GM12872 (cell line): ENCODE results near the gene PLCE1.

Experiments
- CTCF ChIP-seq: IDR thresholded peaks from 3 replicates; pipeline ENCODE4 v1.5.1; 2011; ENCODE audit warnings: low read depth, mild to moderate bottlenecking, low read length, moderate library complexity; ENCODE audit not compliant: insufficient read depth

The PLCE1 gene

GRCh38 chr10:93958834-93959233 lies 34.9 kb upstream of the PLCE1 start:
- no peak for TF ChIP-seq CTCF

DNA sequence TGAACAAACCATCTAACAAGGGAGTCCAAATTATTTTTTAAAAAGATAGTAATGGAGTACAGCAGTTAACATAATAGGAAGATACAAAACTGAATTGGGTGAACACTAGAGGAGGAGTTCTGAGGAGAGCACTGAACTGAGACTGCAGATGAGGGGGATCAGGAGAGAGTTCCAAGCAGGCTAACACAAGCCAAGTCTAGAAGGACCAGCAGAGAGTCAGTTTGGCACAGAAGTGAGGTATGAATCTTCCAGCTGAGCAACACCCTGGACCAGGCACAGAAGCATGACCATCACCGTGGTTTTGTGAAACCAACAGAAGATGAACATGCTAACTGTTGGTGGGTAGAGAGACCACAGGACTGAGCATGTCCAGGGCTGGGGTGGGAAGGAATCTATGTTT lies 30.8 kb upstream of the PLCE1 start:
- no peak for TF ChIP-seq CTCF

DNA sequence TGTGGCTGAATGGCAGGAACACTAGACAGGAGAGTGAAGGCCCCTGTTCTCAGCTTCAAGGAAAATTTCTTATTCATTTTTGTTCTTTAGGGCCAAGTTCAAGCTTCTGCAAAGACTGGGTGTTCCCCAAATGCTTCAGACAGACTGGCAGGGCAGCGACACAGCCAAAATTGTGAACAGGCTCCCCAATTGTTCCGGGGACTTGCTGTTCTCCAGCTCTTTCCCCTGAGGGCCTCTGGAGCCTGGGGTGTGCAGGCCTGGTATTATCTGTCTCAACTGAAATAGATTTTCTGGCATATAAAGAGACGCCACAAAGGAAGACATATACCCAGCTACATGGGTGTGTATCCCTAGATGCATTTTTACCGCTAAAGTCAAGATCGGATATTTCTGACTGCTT lies 30.3 kb upstream of the PLCE1 start:
- no peak for TF ChIP-seq CTCF

DNA sequence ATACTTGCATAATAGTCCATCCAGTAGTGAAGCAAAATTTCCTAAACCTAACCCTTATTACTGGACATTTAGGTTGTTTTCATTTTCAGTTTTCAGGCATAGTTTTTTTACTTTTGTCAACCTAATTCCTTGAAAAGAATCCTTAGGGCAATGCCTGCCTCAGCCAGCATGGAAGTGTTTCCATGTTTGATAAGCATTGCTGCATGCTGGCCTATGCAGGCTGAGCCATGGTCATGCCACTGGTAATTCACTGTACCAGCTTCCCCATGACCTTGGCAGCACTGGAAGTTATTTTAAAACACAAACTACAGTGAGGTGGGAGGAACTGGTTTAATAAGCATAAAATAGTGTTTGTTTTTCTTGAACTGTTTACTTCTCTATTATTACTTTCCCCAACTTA lies 27.8 kb upstream of the PLCE1 start:
- no peak for TF ChIP-seq CTCF

- no peak for TF ChIP-seq CTCF
Observed at GRCh38 chr10:93967756-93968155, 26.0 kb upstream of the PLCE1 start.

- TF ChIP-seq CTCF: no peak
Observed at GRCh38 chr10:93968540-93968945, 25.2 kb upstream of the PLCE1 start.

- no peak for TF ChIP-seq CTCF
Observed at GRCh38 chr10:93973748-93974445, 19.8 kb upstream of the PLCE1 start.
